ENCODE measurements around the gene PLS3.

DNA sequence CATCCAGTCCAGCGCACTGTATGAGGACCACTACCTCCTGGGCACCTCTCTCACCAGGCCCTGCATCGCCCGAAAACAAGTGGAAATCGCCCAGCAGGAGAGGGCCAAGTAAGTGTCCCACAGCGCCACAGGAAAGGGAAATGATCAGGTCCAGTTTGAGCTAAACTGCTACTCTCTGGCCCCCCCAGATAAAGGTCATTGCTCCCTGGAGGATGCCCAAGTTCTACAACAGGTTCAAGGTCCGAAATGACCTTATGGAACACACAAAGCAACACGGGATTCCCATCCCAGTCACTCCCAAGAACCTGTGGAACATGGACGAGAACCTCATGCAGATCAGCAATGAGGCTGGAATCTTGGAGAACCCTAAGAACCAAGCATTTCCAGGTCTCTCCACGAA, 104.1 kb downstream of the PLS3 start:
- TF ChIP-seq HDAC6 (IDR thresholded peaks at IDR 0.05; ENCODE audit: low read depth, low read length) (no peak), SIN3A (IDR thresholded peaks at IDR 0.05; ENCODE audit: borderline replicate concordance in 2 of 2, control insufficient read depth in 1 of 2, low read depth in 2 of 2, low read length in 2 of 2) (no peak), KAT8 (IDR thresholded peaks at IDR 0.05; ENCODE audit: low read depth) (no peak), ZBTB7A (IDR thresholded peaks at IDR 0.05; ENCODE audit: borderline replicate concordance, control insufficient read depth, low read depth, low read length) (no peak), ZZZ3 (IDR thresholded peaks at IDR 0.05) (no peak)
- TF ChIP-seq, protein P1, sequence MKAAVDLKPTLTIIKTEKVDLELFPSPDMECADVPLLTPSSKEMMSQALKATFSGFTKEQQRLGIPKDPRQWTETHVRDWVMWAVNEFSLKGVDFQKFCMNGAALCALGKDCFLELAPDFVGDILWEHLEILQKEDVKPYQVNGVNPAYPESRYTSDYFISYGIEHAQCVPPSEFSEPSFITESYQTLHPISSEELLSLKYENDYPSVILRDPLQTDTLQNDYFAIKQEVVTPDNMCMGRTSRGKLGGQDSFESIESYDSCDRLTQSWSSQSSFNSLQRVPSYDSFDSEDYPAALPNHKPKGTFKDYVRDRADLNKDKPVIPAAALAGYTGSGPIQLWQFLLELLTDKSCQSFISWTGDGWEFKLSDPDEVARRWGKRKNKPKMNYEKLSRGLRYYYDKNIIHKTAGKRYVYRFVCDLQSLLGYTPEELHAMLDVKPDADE (conservative IDR thresholded peaks at IDR 0.05; ENCODE audit: control insufficient read depth, low read depth, low read length), result no peak
- TF ChIP-seq, protein P2, sequence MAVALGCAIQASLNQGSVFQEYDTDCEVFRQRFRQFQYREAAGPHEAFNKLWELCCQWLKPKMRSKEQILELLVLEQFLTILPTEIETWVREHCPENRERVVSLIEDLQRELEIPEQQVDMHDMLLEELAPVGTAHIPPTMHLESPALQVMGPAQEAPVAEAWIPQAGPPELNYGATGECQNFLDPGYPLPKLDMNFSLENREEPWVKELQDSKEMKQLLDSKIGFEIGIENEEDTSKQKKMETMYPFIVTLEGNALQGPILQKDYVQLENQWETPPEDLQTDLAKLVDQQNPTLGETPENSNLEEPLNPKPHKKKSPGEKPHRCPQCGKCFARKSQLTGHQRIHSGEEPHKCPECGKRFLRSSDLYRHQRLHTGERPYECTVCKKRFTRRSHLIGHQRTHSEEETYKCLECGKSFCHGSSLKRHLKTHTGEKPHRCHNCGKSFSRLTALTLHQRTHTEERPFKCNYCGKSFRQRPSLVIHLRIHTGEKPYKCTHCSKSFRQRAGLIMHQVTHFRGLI (CRISPR knock-in tag; IDR thresholded peaks at IDR 0.05), result no peak
- TF ChIP-seq, protein P3, sequence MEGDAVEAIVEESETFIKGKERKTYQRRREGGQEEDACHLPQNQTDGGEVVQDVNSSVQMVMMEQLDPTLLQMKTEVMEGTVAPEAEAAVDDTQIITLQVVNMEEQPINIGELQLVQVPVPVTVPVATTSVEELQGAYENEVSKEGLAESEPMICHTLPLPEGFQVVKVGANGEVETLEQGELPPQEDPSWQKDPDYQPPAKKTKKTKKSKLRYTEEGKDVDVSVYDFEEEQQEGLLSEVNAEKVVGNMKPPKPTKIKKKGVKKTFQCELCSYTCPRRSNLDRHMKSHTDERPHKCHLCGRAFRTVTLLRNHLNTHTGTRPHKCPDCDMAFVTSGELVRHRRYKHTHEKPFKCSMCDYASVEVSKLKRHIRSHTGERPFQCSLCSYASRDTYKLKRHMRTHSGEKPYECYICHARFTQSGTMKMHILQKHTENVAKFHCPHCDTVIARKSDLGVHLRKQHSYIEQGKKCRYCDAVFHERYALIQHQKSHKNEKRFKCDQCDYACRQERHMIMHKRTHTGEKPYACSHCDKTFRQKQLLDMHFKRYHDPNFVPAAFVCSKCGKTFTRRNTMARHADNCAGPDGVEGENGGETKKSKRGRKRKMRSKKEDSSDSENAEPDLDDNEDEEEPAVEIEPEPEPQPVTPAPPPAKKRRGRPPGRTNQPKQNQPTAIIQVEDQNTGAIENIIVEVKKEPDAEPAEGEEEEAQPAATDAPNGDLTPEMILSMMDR (IDR thresholded peaks at IDR 0.05 in 2 of 3, conservative IDR thresholded peaks at IDR 0.05 in 1 of 3; ENCODE audit: insufficient read depth in 2 of 3, low read depth in 1 of 3, low read length in 3 of 3), result no peak
- TF ChIP-seq, protein P4, sequence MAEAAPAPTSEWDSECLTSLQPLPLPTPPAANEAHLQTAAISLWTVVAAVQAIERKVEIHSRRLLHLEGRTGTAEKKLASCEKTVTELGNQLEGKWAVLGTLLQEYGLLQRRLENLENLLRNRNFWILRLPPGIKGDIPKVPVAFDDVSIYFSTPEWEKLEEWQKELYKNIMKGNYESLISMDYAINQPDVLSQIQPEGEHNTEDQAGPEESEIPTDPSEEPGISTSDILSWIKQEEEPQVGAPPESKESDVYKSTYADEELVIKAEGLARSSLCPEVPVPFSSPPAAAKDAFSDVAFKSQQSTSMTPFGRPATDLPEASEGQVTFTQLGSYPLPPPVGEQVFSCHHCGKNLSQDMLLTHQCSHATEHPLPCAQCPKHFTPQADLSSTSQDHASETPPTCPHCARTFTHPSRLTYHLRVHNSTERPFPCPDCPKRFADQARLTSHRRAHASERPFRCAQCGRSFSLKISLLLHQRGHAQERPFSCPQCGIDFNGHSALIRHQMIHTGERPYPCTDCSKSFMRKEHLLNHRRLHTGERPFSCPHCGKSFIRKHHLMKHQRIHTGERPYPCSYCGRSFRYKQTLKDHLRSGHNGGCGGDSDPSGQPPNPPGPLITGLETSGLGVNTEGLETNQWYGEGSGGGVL (CRISPR knock-in tag; IDR thresholded peaks at IDR 0.05), result no peak
